Spleen (tissue), 11 donors: Measurements from ENCODE around the gene HCK. TPM values are rescaled to one million over a fixed set of nuclear protein-coding genes. Genes with fewer than 3 reads are reported as not detected.

Experiments used
- DNase-seq: peaks from one replicate; pipeline ENCODE4 v3.0.0-alpha.2; 2020
- H3K27ac ChIP-seq, 8 donors: fragments of 200-600 bp; sonication (generic) in 7 of 8; 1 replicate in 4 of 8; 2 replicates in 4 of 8; pipeline versions ENCODE4 v1.5.0 to v1.8.0; 2016 to 2021; ENCODE audit warnings: inconsistent platforms in 4 of 8, mild to moderate bottlenecking in 4 of 8, moderate library complexity in 1 of 8
- H3K27me3 ChIP-seq, 7 donors: fragments of 200-600 bp; sonication (generic) in 6 of 7; replicated peaks in 1 of 7; 1 replicate in 4 of 7; 2 replicates in 3 of 7; pipeline versions ENCODE4 v1.5.0 to v1.8.0; 2016 to 2021; ENCODE audit warnings: inconsistent platforms in 3 of 7, mild to moderate bottlenecking in 1 of 7
- H3K36me3 ChIP-seq, 6 donors: fragments of 200-600 bp; sonication (generic) in 5 of 6; 1 replicate in 4 of 6; 2 replicates in 2 of 6; pipeline versions ENCODE4 v1.5.0 to v1.8.0; 2016 to 2021; ENCODE audit warnings: inconsistent platforms in 2 of 6
- H3K4me1 ChIP-seq, 6 donors: fragments of 200-600 bp; sonication (generic) in 5 of 6; 1 replicate in 3 of 6; 2 replicates in 3 of 6; pipeline versions ENCODE4 v1.5.0 to v1.8.0; 2016 to 2021; ENCODE audit warnings: inconsistent platforms in 3 of 6
- H3K4me3 ChIP-seq, 8 donors: fragments of 200-600 bp; sonication (generic) in 7 of 8; 1 replicate in 4 of 8; 2 replicates in 4 of 8; pipeline versions ENCODE4 v1.5.0 to v1.8.0; 2016 to 2021; ENCODE audit warnings: inconsistent platforms in 4 of 8, mild to moderate bottlenecking in 4 of 8, moderate library complexity in 2 of 8
- H3K9me3 ChIP-seq, 8 donors: fragments of 200-600 bp; sonication (generic) in 7 of 8; 1 replicate in 4 of 8; 2 replicates in 4 of 8; pipeline versions ENCODE4 v1.5.0 to v1.8.0; 2016 to 2021; ENCODE audit warnings: inconsistent platforms in 4 of 8
- CTCF ChIP-seq, 11 experiments: fragments of 200-600 bp in 7 of 11; fragments of 450-650 bp in 4 of 11; sonication (generic) in 4 of 11; IDR thresholded peaks in 8 of 11; conservative IDR thresholded peaks in 3 of 11; 1 replicate in 7 of 11; 2 replicates in 4 of 11; pipeline versions ENCODE4 v1.4.0 to v1.8.0; 2016 to 2021; ENCODE audit warnings: antibody characterized with exemption in 11 of 11, inconsistent platforms in 4 of 11, mild to moderate bottlenecking in 1 of 11
- POLR2A ChIP-seq, 3 donors: fragments of 450-650 bp; IDR thresholded peaks; one replicate each; pipeline ENCODE4 v1.5.1; 2017; ENCODE audit warnings: antibody characterized with exemption in 3 of 3, mild to moderate bottlenecking in 1 of 3
- POLR2AphosphoS5 ChIP-seq, 3 donors: sonication (generic); formaldehyde crosslinking; IDR thresholded peaks; one replicate each; pipeline ENCODE4 v1.5.1; 2017; ENCODE audit warnings: antibody characterized with exemption in 3 of 3
- WGBS, 5 donors: extraction: QIAGEN DNeasy Blood & Tissue Kit in 3 of 5; methylation state at CpG; one replicate each; pipeline versions ENCODE4 v1.1.5 to v1.1.7; 2013 to 2018; 5-methylcytosine and 5-hydroxymethylcytosine counted together
- intact Hi-C: fragments of 100-400 bp; cut with DNase I; formaldehyde crosslinking; loops from one replicate; pipeline ENCODE4 v1.15.0; 2023; ENCODE audit warnings: low total_unique reads
- polyA plus RNA-seq, 3 donors: library from polyadenylated mRNA; stranded (reverse); fragments of 200-250 nt; gene quantifications; one replicate each; pipeline ENCODE4 v1.2.1, GENCODE V29; 2013
- total RNA-seq, 7 donors: library from RNA; depleted of rRNA in 3 of 7; stranded (reverse); fragments of >200 nt in 3 of 7; fragmentation: NEBNext Ultra II Directional in 4 of 7; extraction: Animal tissue kit (Norgen Biotek cat#: 25700) in 4 of 7; gene quantifications; one replicate each; pipeline versions ENCODE4 v1.1.0 to v1.2.1, GENCODE V29; 2016 to 2021
- donor health status: healthy with polysubstance abuse.
- donor health status: DM: no; HTN: no; CAD: no; lungs with moderate emphysema.
- donor health status: DM: no; HTN: no; CAD: no.
- donor health status: Bipolar disorder and iron deficiency.
- donor health status: healthy.
- donor health status: DM: no; HTN: no; CAD: no.
- donor health status: DM: yes; HTN: yes; CAD: no.

Gene HCK
- total and polyA plus RNA-seq, 10 donors, result 44.3 to 341 (median 151) TPM

GRCh38 chr20:32141465-32141980 is 89.5 kb downstream of the HCK start:
- Histone ChIP-seq H3K27ac (no peak overlapping the region), H3K9me3 (no peaks in the 10 kb centered on the region), H3K27me3 (no peaks in the 10 kb centered on the region), H3K36me3 (peaks cover 3 to 100% (median 95%) of the 10 kb centered on the region in 6 donors), H3K4me3 (no peak overlapping the region), H3K4me1 (no peaks in the 10 kb centered on the region)
- TF ChIP-seq POLR2AphosphoS5 (IDR thresholded peaks at IDR 0.05) (peak in 1 of 3 donors; percentile 16), CTCF (IDR thresholded peaks at IDR 0.05 in 8 of 11, conservative IDR thresholded peaks at IDR 0.05 in 3 of 11) (no peak), POLR2A (IDR thresholded peaks at IDR 0.05) (no peak)
- DNase-seq, result peak; percentile 48
- intact Hi-C loops, result no loop called here
- 92 to 97% (median 95%) methylated on average over 18 to 21 of the region's 21 CpGs for WGBS, 5 donors

GRCh38 chr20:32142088-32142487 is 90.0 kb downstream of the HCK start:
- Histone ChIP-seq H3K36me3 (peaks cover 3 to 100% (median 95%) of the 10 kb centered on the region in 6 donors), H3K9me3 (no peaks in the 10 kb centered on the region), H3K27ac (no peak overlapping the region), H3K4me3 (no peak overlapping the region), H3K4me1 (no peaks in the 10 kb centered on the region), H3K27me3 (no peaks in the 10 kb centered on the region)
- no peak for DNase-seq
- TF ChIP-seq POLR2A (IDR thresholded peaks at IDR 0.05) (no peak), CTCF (IDR thresholded peaks at IDR 0.05 in 8 of 11, conservative IDR thresholded peaks at IDR 0.05 in 3 of 11) (no peak), POLR2AphosphoS5 (IDR thresholded peaks at IDR 0.05) (no peak)
- WGBS, 5 donors, result 88 to 96% (median 94%) methylated on average over 5 of the region's 5 CpGs
- intact Hi-C loops, result no loop called here

GRCh38 chr20:32142991-32143390 is 90.9 kb downstream of the HCK start:
- Histone ChIP-seq H3K4me3 (no peak overlapping the region), H3K27ac (no peak overlapping the region), H3K4me1 (no peaks in the 10 kb centered on the region), H3K27me3 (no peaks in the 10 kb centered on the region), H3K9me3 (no peaks in the 10 kb centered on the region), H3K36me3 (peaks cover 3 to 100% (median 96%) of the 10 kb centered on the region in 6 donors)
- no peak for TF ChIP-seq POLR2AphosphoS5 (IDR thresholded peaks at IDR 0.05)
- TF ChIP-seq POLR2A (IDR thresholded peaks at IDR 0.05), result no peak
- TF ChIP-seq CTCF (IDR thresholded peaks at IDR 0.05 in 8 of 11, conservative IDR thresholded peaks at IDR 0.05 in 3 of 11), result no peak
- WGBS, 5 donors, result 95 to 99% (median 97%) methylated on average over 13 to 15 of the region's 15 CpGs
- intact Hi-C loops, result no loop called here
- DNase-seq, result peak; percentile 25

- Histone ChIP-seq H3K27me3 (no peaks in the 10 kb centered on the region), H3K4me1 (no peaks in the 10 kb centered on the region), H3K36me3 (peaks cover 3 to 100% (median 93%) of the 10 kb centered on the region in 6 donors), H3K9me3 (no peaks in the 10 kb centered on the region), H3K4me3 (no peak overlapping the region), H3K27ac (no peak overlapping the region)
- 88 to 97% (median 92%) methylated on average over 8 of the region's 8 CpGs for WGBS, 5 donors
- intact Hi-C loops, result no loop called here
- peak; percentile 23 for DNase-seq
- no peak for TF ChIP-seq POLR2AphosphoS5 (IDR thresholded peaks at IDR 0.05)
- TF ChIP-seq POLR2A (IDR thresholded peaks at IDR 0.05), result no peak
- TF ChIP-seq CTCF (IDR thresholded peaks at IDR 0.05 in 8 of 11, conservative IDR thresholded peaks at IDR 0.05 in 3 of 11), result no peak
Measured at GRCh38 chr20:32144898-32145662, 93.0 kb downstream of the HCK start.
